HuH-7 (cell line): ENCODE data around the gene MBIP.
A peak's percentile ranks its signal among the peaks of the same experiment; 100 is the strongest.
"Not testable (repeated sequence)": the region's sequence is repeated elsewhere in the genome, so short reads cannot be mapped to it uniquely, and the experiment has no call there.

Experiments
- DNase-seq: peaks from one replicate; pipeline ENCODE4 v3.0.0; 2011; ENCODE audit warnings: low spot score

MBIP gene

GRCh38 chr14:36320200-36320896 lies at the start of gene MBIP:
MBIP (minus strand) TSS chr14:36320637; CDS start chr14:36320588, 49 bp downstream.
- DNase-seq = peak; percentile 51

GRCh38 chr14:36367985-36368774 lies 47.7 kb upstream of the MBIP start:
- no peak for DNase-seq

GRCh38 chr14:36365766-36366165 lies 45.3 kb upstream of the MBIP start:
- DNase-seq = no peak

GRCh38 chr14:36363704-36364103 lies 43.3 kb upstream of the MBIP start:
- no peak for DNase-seq

GRCh38 chr14:36362648-36363047 lies 42.2 kb upstream of the MBIP start:
- no peak for DNase-seq

GRCh38 chr14:36361210-36361853 lies 40.9 kb upstream of the MBIP start:
- no peak for DNase-seq

GRCh38 chr14:36356862-36357261 lies 36.4 kb upstream of the MBIP start:
- no peak for DNase-seq

GRCh38 chr14:36346052-36346451 lies 25.6 kb upstream of the MBIP start:
- no peak for DNase-seq

- DNase-seq = no peak
Measured at GRCh38 chr14:36344211-36344610, 23.8 kb upstream of the MBIP start.

- DNase-seq = not testable (repeated sequence)
Measured at GRCh38 chr14:36341811-36342210, 21.4 kb upstream of the MBIP start.

GRCh38 chr14:36340276-36340890 lies 19.9 kb upstream of the MBIP start:
- no peak for DNase-seq

GRCh38 chr14:36339816-36340215 lies 19.4 kb upstream of the MBIP start:
- no peak for DNase-seq

GRCh38 chr14:36333119-36333518 lies 12.7 kb upstream of the MBIP start:
- no peak for DNase-seq

GRCh38 chr14:36327573-36327972 lies 7.1 kb upstream of the MBIP start:
- DNase-seq = not testable (repeated sequence)

GRCh38 chr14:36325853-36326252 lies 5.4 kb upstream of the MBIP start:
- no peak for DNase-seq

GRCh38 chr14:36324897-36325296 lies 4.5 kb upstream of the MBIP start:
- no peak for DNase-seq

- DNase-seq = no peak
Measured at GRCh38 chr14:36320897-36321381, 502 bp upstream of the MBIP start.

- DNase-seq = no peak
Measured at GRCh38 chr14:36319899-36320199, 588 bp downstream of the MBIP start.

GRCh38 chr14:36317650-36318049 lies 2.8 kb downstream of the MBIP start:
- DNase-seq = no peak

- no peak for DNase-seq
Measured at GRCh38 chr14:36316131-36316530, 4.3 kb downstream of the MBIP start.

GRCh38 chr14:36315159-36315853 lies 5.1 kb downstream of the MBIP start:
- DNase-seq = no peak

- no peak for DNase-seq
Measured at GRCh38 chr14:36313898-36314297, 6.5 kb downstream of the MBIP start.
